Measurements from ENCODE around the gene C2orf76. TPM values are rescaled to one million over a fixed set of nuclear protein-coding genes. Genes with fewer than 3 reads are reported as not detected.

Gene C2orf76
- total RNA-seq, 4 donors from 2014 or later: 5.3 to 19.9 (median 13.3) TPM

- H3K9me3 ChIP-seq: no peaks in the 10 kb centered on the region
- intact Hi-C loops (cut with DNase I): no loop called here
- no peak overlapping the region for H3K27ac ChIP-seq
- H3K27me3 ChIP-seq: no peaks in the 10 kb centered on the region
- H3K4me3 ChIP-seq (replicated peaks in 1 of 3): no peak overlapping the region
- no peak for DNase-seq
- no peaks in the 10 kb centered on the region for H3K36me3 ChIP-seq
- no peaks in the 10 kb centered on the region for H3K4me1 ChIP-seq
- TF ChIP-seq CTCF (IDR thresholded peaks at IDR 0.05) (no peak), POLR2A (IDR thresholded peaks at IDR 0.05) (no peak)
- WGBS, 2 donors: 91 to 93% methylated on average over 2 of the region's 2 CpGs
Measured at GRCh38 chr2:119338272-119338671, 28.4 kb downstream of the C2orf76 start.

GRCh38 chr2:119337749-119338148 is 28.9 kb downstream of the C2orf76 start:
- DNase-seq: no peak
- Histone ChIP-seq H3K27me3 (no peaks in the 10 kb centered on the region), H3K27ac (no peak overlapping the region), H3K4me1 (no peaks in the 10 kb centered on the region), H3K9me3 (no peaks in the 10 kb centered on the region), H3K36me3 (no peaks in the 10 kb centered on the region), H3K4me3 (replicated peaks in 1 of 3) (no peak overlapping the region)
- TF ChIP-seq CTCF (IDR thresholded peaks at IDR 0.05) (no peak), POLR2A (IDR thresholded peaks at IDR 0.05) (no peak)
- 77 to 87% methylated on average over 2 of the region's 2 CpGs for WGBS, 2 donors
- intact Hi-C loops (cut with DNase I): no loop called here

- Histone ChIP-seq H3K9me3 (no peaks in the 10 kb centered on the region), H3K4me3 (replicated peaks in 1 of 3) (no peak overlapping the region), H3K4me1 (no peaks in the 10 kb centered on the region), H3K27ac (no peak overlapping the region), H3K36me3 (no peaks in the 10 kb centered on the region), H3K27me3 (no peaks in the 10 kb centered on the region)
- 94 to 100% methylated on average over 2 of the region's 2 CpGs for WGBS, 2 donors
- no peak for TF ChIP-seq POLR2A (IDR thresholded peaks at IDR 0.05)
- no peak for DNase-seq
- intact Hi-C loops (cut with DNase I): no loop called here
Measured at GRCh38 chr2:119333833-119334232, 32.8 kb downstream of the C2orf76 start.

- Histone ChIP-seq H3K27me3 (no peaks in the 10 kb centered on the region), H3K4me1 (no peaks in the 10 kb centered on the region), H3K27ac (no peak overlapping the region), H3K36me3 (no peaks in the 10 kb centered on the region), H3K9me3 (no peaks in the 10 kb centered on the region), H3K4me3 (replicated peaks in 1 of 3) (no peak overlapping the region)
- WGBS, 2 donors: 96 to 100% methylated on average over 3 of the region's 3 CpGs
- TF ChIP-seq POLR2A (IDR thresholded peaks at IDR 0.05): no peak
- intact Hi-C loops (cut with DNase I): no loop called here
- no peak for DNase-seq
Measured at GRCh38 chr2:119333360-119333759, 33.3 kb downstream of the C2orf76 start.

- intact Hi-C loops (cut with DNase I): no loop called here
- Histone ChIP-seq H3K27me3 (no peaks in the 10 kb centered on the region), H3K4me3 (replicated peaks in 1 of 3) (no peak overlapping the region), H3K9me3 (no peaks in the 10 kb centered on the region), H3K27ac (no peak overlapping the region), H3K4me1 (no peaks in the 10 kb centered on the region), H3K36me3 (no peaks in the 10 kb centered on the region)
- DNase-seq: no peak
- TF ChIP-seq CTCF (IDR thresholded peaks at IDR 0.05): no peak
- TF ChIP-seq POLR2A (IDR thresholded peaks at IDR 0.05): no peak
- WGBS, 2 donors: 97% methylated on average over 6 of the region's 6 CpGs
Measured at GRCh38 chr2:119332953-119333352, 33.7 kb downstream of the C2orf76 start.

- no peaks in the 10 kb centered on the region for H3K9me3 ChIP-seq
- peaks cover 4 to 9% of the 10 kb centered on the region in 2 donors for H3K4me1 ChIP-seq
- H3K36me3 ChIP-seq: no peaks in the 10 kb centered on the region
- H3K4me3 ChIP-seq (replicated peaks in 1 of 3): no peak overlapping the region
- TF ChIP-seq CTCF (IDR thresholded peaks at IDR 0.05) (no peak), POLR2A (IDR thresholded peaks at IDR 0.05) (no peak)
- intact Hi-C loops (cut with DNase I): no loop called here
- no peak for DNase-seq
- 95% methylated on average over 6 of the region's 6 CpGs for WGBS, 2 donors
- no peak overlapping the region for H3K27ac ChIP-seq
- no peaks in the 10 kb centered on the region for H3K27me3 ChIP-seq
Measured at GRCh38 chr2:119327431-119327830, 39.2 kb downstream of the C2orf76 start.

Measured in thyroid gland (tissue), 4 donors.